ENCODE measurements around the gene ALOX5.
A peak's percentile ranks its signal among the peaks of the same experiment; 100 is the strongest.

The ALOX5 gene

DNA sequence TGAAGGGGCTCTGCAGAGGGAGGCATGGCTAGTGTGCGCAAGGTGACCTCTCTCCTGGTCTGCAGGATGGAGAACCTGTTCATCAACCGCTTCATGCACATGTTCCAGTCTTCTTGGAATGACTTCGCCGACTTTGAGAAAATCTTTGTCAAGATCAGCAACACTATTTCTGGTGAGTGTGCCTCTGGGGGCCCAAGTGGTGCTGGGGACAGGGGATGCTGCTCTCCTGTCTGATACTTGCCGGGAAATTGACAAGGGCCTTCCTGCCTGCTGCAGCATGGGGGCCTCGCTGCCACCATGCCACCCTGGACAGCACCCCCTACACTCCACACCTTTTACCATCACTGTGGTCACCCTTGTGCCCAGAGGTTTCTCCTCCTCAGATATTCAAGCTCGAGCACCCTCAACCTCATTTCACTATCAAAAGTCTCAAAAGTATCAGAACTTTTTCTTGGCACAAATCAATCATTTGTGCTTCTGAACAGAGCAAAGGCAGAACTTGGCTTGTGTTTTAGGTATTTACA, 50.0 kb downstream of the ALOX5 start:
- no peak overlapping the region for H3K9ac ChIP-seq (ENCODE audit: low read length)
- H3K4me2 ChIP-seq (ENCODE audit: low read depth, low read length): no peak overlapping the region
- H3K9me3 ChIP-seq (replicated peaks; ENCODE audit: insufficient read depth, low read length): no peaks in the 10 kb centered on the region
- no peak overlapping the region for H2AFZ ChIP-seq (ENCODE audit: low read length)
- H3K36me3 ChIP-seq (replicated peaks; ENCODE audit: insufficient read depth, low read length): no peaks in the 10 kb centered on the region
- H3K4me1 ChIP-seq (ENCODE audit: low read length): peaks cover 41% of the 10 kb centered on the region
- H4K20me1 ChIP-seq (ENCODE audit: insufficient read depth, low read length): no peaks in the 10 kb centered on the region
- no peak for DNase-seq
- peaks cover 27% of the 10 kb centered on the region for H3F3A ChIP-seq (ENCODE audit: insufficient read depth, low read length)
- H3K9me2 ChIP-seq (replicated peaks; ENCODE audit: insufficient read depth, low read length): no peaks in the 10 kb centered on the region
- peaks cover 7% of the 10 kb centered on the region for H3K79me2 ChIP-seq (ENCODE audit: low read length)
- TF ChIP-seq EZH2 (optimal IDR thresholded peaks at IDR 0.05; ENCODE audit: low read depth, low read length) (no peak), EZH2phosphoT487 (IDR thresholded peaks at IDR 0.05; ENCODE audit: low read length) (no peak)
- TF ChIP-seq, protein P1, sequence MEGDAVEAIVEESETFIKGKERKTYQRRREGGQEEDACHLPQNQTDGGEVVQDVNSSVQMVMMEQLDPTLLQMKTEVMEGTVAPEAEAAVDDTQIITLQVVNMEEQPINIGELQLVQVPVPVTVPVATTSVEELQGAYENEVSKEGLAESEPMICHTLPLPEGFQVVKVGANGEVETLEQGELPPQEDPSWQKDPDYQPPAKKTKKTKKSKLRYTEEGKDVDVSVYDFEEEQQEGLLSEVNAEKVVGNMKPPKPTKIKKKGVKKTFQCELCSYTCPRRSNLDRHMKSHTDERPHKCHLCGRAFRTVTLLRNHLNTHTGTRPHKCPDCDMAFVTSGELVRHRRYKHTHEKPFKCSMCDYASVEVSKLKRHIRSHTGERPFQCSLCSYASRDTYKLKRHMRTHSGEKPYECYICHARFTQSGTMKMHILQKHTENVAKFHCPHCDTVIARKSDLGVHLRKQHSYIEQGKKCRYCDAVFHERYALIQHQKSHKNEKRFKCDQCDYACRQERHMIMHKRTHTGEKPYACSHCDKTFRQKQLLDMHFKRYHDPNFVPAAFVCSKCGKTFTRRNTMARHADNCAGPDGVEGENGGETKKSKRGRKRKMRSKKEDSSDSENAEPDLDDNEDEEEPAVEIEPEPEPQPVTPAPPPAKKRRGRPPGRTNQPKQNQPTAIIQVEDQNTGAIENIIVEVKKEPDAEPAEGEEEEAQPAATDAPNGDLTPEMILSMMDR (IDR thresholded peaks at IDR 0.05; ENCODE audit: low read length): no peak
- no peaks in the 10 kb centered on the region for H3K27me3 ChIP-seq (replicated peaks; ENCODE audit: insufficient read depth, low read length)
- no peak overlapping the region for H3K4me3 ChIP-seq (ENCODE audit: low read length)
- no peak overlapping the region for H3K27ac ChIP-seq (ENCODE audit: low read length)

DNA sequence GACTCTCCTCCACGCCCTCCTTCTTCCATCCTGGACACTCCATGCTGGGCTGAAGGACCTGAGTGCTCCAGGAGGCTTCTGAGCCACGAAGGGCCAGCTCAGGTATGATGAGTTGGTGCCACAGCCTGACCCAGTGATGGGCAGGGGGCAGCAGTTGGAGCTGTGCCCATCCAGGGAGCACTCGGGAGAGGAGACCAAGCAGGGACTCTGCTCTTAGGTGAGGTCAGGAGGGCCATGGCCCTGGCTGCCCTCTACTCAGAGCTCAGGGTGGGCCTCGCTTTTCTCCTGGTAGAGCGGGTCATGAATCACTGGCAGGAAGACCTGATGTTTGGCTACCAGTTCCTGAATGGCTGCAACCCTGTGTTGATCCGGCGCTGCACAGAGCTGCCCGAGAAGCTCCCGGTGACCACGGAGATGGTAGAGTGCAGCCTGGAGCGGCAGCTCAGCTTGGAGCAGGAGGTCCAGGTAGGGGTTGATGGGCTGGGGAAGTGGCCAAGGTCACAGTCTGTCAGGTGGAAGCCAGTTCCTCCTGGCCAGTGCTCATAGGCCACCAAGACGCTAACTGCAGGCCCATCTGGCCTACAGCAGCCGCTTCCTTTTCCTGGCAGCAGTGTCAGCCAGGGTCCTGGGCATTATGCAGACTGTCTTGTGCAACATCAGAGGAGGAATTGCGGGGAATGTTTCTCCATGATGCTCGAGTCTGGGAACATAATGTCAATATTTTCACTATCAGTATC, 50.8 kb downstream of the ALOX5 start:
- H3K79me2 ChIP-seq (ENCODE audit: low read length): peaks cover 2% of the 10 kb centered on the region
- no peaks in the 10 kb centered on the region for H3K9me2 ChIP-seq (replicated peaks; ENCODE audit: insufficient read depth, low read length)
- no peak for TF ChIP-seq EZH2 (optimal IDR thresholded peaks at IDR 0.05; ENCODE audit: low read depth, low read length)
- no peak for TF ChIP-seq EZH2phosphoT487 (IDR thresholded peaks at IDR 0.05; ENCODE audit: low read length)
- TF ChIP-seq, protein P1 (IDR thresholded peaks at IDR 0.05; ENCODE audit: low read length): no peak
- H4K20me1 ChIP-seq (ENCODE audit: insufficient read depth, low read length): no peaks in the 10 kb centered on the region
- H3K27me3 ChIP-seq (replicated peaks; ENCODE audit: insufficient read depth, low read length): no peaks in the 10 kb centered on the region
- no peak for DNase-seq
- no peak overlapping the region for H3K4me2 ChIP-seq (ENCODE audit: low read depth, low read length)
- H2AFZ ChIP-seq (ENCODE audit: low read length): no peak overlapping the region
- H3K36me3 ChIP-seq (replicated peaks; ENCODE audit: insufficient read depth, low read length): no peaks in the 10 kb centered on the region
- peaks cover 49% of the 10 kb centered on the region for H3K4me1 ChIP-seq (ENCODE audit: low read length)
- H3K4me3 ChIP-seq (ENCODE audit: low read length): no peak overlapping the region
- H3K27ac ChIP-seq (ENCODE audit: low read length): no peak overlapping the region
- H3K9me3 ChIP-seq (replicated peaks; ENCODE audit: insufficient read depth, low read length): no peaks in the 10 kb centered on the region
- no peak overlapping the region for H3K9ac ChIP-seq (ENCODE audit: low read length)
- H3F3A ChIP-seq (ENCODE audit: insufficient read depth, low read length): peaks cover 25% of the 10 kb centered on the region

- TF ChIP-seq EZH2phosphoT487 (IDR thresholded peaks at IDR 0.05; ENCODE audit: low read length) (no peak), EZH2 (optimal IDR thresholded peaks at IDR 0.05; ENCODE audit: low read depth, low read length) (no peak)
- TF ChIP-seq, protein P1 (IDR thresholded peaks at IDR 0.05; ENCODE audit: low read length): no peak
- H3K9me3 ChIP-seq (replicated peaks; ENCODE audit: insufficient read depth, low read length): no peaks in the 10 kb centered on the region
- H3K79me2 ChIP-seq (ENCODE audit: low read length): no peaks in the 10 kb centered on the region
- H3K4me2 ChIP-seq (ENCODE audit: low read depth, low read length): no peak overlapping the region
- H3K9me2 ChIP-seq (replicated peaks; ENCODE audit: insufficient read depth, low read length): no peaks in the 10 kb centered on the region
- peak overlapping the region; percentile 33 for H2AFZ ChIP-seq (ENCODE audit: low read length)
- peaks cover 50% of the 10 kb centered on the region for H3K4me1 ChIP-seq (ENCODE audit: low read length)
- H4K20me1 ChIP-seq (ENCODE audit: insufficient read depth, low read length): no peaks in the 10 kb centered on the region
- H3K36me3 ChIP-seq (replicated peaks; ENCODE audit: insufficient read depth, low read length): no peaks in the 10 kb centered on the region
- H3F3A ChIP-seq (ENCODE audit: insufficient read depth, low read length): peaks cover 21% of the 10 kb centered on the region
- no peak overlapping the region for H3K27ac ChIP-seq (ENCODE audit: low read length)
- no peak overlapping the region for H3K9ac ChIP-seq (ENCODE audit: low read length)
- no peak for DNase-seq
- no peak overlapping the region for H3K4me3 ChIP-seq (ENCODE audit: low read length)
- H3K27me3 ChIP-seq (replicated peaks; ENCODE audit: insufficient read depth, low read length): no peaks in the 10 kb centered on the region
Measured at GRCh38 chr10:45425621-45426563, 51.9 kb downstream of the ALOX5 start.
